Immature natural killer cell (primary cell): Measurements from ENCODE around the gene FBXO2. TPM values are rescaled to one million over a fixed set of nuclear protein-coding genes. Genes with fewer than 3 reads are reported as not detected.

Experiments
- DNase-seq, 3 donors: peaks; one replicate each; pipeline ENCODE4 v3.0.0; 2022; ENCODE audit warnings: mixed read lengths in 1 of 3
- H3K27ac Mint-ChIP-seq, 6 donors: one replicate each; pipeline ENCODE4 v1.8.0; 2020; ENCODE audit warnings: mixed read lengths in 6 of 6, mild to moderate bottlenecking in 5 of 6, inconsistent platforms in 4 of 6, moderate library complexity in 3 of 6
- H3K27me3 Mint-ChIP-seq, 3 donors: one replicate each; pipeline ENCODE4 v1.8.0; 2020 to 2021; ENCODE audit warnings: low read depth in 3 of 3, mild to moderate bottlenecking in 3 of 3, mixed read lengths in 3 of 3, moderate library complexity in 3 of 3, inconsistent platforms in 1 of 3
- H3K36me3 Mint-ChIP-seq, 3 donors: one replicate each; pipeline ENCODE4 v1.8.0; 2020; ENCODE audit warnings: mixed read lengths in 3 of 3, inconsistent platforms in 2 of 3, mild to moderate bottlenecking in 2 of 3
- H3K4me1 Mint-ChIP-seq, 2 donors: one replicate each; pipeline ENCODE4 v1.8.0; 2020; ENCODE audit warnings: inconsistent platforms in 2 of 2, mild to moderate bottlenecking in 2 of 2, mixed read lengths in 2 of 2, moderate library complexity in 1 of 2
- H3K4me3 Mint-ChIP-seq, 5 donors: one replicate each; pipeline ENCODE4 v1.8.0; 2020; ENCODE audit warnings: mild to moderate bottlenecking in 5 of 5, mixed read lengths in 5 of 5, inconsistent platforms in 3 of 5, moderate library complexity in 3 of 5
- H3K9me3 Mint-ChIP-seq, 6 donors: one replicate each; pipeline ENCODE4 v1.8.0; 2020; ENCODE audit warnings: mild to moderate bottlenecking in 6 of 6, mixed read lengths in 6 of 6, inconsistent platforms in 4 of 6, moderate library complexity in 3 of 6
- polyA plus RNA-seq, 3 donors: library from polyadenylated mRNA; unstranded; fragments of 300-500 nt; fragmentation: Illumina TruSeq; gene quantifications; one replicate each; pipeline ENCODE4 v1.2.3, GENCODE V29; 2021

FBXO2 gene
- polyA plus RNA-seq, 3 donors from 2014 or later, result 5.6 to 15.5 (median 14.4) TPM

DNA sequence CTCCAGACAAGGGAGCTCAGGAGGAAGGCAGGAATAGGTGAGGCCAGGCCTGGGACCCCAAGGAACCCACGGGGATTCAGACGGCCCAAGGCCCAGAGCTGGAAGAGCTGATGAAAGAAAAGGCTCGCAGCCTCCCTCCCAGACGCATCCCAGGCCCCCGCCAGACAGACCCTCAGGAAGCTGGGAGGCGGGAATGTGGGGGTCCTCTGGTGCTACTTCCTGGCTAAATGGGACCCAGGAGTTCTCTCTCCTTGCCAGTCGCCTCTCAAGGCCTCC, 430 bp downstream of the FBXO2 start:
- Mint-ChIP-seq H3K4me1 (peaks cover 37% of the 10 kb centered on the region in 2 donors), H3K27me3 (peaks cover 0 to 7% (median 6%) of the 10 kb centered on the region in 3 donors), H3K27ac (peak overlapping the region in 1 of 6 donors; percentile 67), H3K36me3 (no peaks in the 10 kb centered on the region), H3K9me3 (no peaks in the 10 kb centered on the region), H3K4me3 (peak overlapping the region; percentile 53 to 66 (median 59))
- DNase-seq, result no peak

DNA sequence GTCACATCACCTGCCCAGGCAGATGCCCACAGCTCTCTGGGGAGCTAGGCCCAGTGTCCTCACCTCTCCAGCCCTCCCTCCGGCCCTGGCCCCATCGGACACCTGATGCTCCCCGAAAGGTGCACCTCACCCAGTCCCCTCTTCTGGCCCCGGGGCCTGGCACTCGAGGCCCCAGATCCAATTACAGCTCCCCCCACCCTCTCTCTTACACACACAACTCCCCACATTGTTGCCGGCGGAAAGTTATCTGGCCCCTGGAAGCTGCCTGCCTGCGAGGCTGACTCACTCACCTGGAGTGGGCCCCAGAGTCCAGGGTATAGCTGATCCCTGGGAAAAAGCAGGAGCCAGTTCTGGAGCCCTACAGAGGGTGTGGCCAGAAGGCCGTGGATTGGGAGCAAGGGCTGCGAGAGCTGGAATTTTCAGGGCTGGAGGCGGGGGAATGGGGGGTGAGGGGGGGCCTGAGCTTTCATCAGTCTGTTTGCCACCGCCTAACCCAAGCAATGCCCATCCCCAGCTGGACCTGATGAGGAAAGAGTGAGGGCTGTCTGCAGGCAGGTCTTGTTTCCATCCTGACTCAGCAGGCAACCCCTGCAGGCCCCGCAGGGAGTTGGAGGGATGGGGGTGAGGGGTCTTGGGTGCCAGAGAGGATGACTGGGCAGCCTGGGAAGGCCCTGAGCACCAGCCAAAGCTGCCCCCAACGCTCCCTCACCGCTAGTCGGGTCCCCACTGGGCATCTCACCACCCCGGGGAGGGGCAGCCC, 948 bp downstream of the FBXO2 start:
- Mint-ChIP-seq H3K27ac (peak overlapping the region in 2 of 6 donors; percentile 27 to 49), H3K4me3 (peak overlapping the region in 4 of 5 donors; percentile 35 to 59 (median 55)), H3K27me3 (peaks cover 0 to 7% (median 6%) of the 10 kb centered on the region in 3 donors), H3K9me3 (no peaks in the 10 kb centered on the region), H3K36me3 (no peaks in the 10 kb centered on the region), H3K4me1 (peaks cover 37 to 40% of the 10 kb centered on the region in 2 donors)
- no peak for DNase-seq

DNA sequence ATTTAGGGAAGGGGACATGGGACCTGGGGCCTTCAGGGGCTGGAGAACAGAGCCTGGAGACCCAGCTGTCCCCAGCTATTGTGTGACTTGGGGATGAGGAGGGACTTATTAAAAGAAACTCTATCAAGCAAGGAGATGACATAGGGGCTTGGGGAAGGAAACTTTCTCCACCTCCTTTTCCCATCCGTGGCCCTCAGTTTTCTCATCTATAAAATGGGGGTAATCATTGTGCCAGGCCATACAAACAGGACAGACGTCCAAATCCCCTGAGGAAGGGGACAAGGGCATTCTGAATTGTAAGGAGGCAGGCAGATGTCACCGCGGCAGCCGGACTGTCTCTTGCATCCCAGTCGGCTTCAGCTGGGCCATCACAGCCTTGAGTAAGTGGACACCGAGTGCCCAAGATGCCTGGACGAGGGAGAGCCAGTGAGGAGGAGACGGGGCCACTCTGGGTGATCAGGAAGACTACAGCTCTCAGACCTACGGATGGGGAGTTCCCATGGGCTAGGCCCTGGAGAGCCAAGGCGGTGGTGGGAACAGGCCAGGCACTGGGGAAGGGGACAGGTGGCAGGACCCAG, 1.9 kb downstream of the FBXO2 start:
- no peaks in the 10 kb centered on the region for H3K36me3 Mint-ChIP-seq
- peak overlapping the region in 2 of 6 donors; percentile 38 to 45 for H3K27ac Mint-ChIP-seq
- no peak for DNase-seq
- H3K27me3 Mint-ChIP-seq, result peaks cover 0 to 7% (median 6%) of the 10 kb centered on the region in 3 donors
- H3K4me1 Mint-ChIP-seq, result peaks cover 37 to 40% of the 10 kb centered on the region in 2 donors
- H3K4me3 Mint-ChIP-seq, result peak overlapping the region in 4 of 5 donors; percentile 2 to 56 (median 36)
- H3K9me3 Mint-ChIP-seq, result no peaks in the 10 kb centered on the region

DNA sequence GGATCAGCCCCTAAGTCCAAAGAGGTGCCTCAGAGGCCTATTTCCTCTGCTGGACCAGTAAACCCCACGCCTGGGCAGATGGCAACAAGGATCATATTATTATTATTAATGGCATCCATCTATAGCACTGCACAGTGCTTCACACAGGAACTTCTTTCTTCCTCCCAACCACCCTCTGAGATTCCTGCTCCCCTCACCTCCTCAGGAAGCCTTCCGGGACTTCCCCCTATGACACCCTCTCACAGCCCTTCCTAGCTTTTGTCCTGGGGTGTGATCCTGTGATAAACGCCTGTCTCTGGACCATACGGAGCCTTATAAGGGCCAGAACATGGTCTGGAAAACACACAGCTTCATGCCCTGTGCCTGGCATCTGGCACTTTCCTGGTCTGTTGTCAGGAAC, 3.2 kb downstream of the FBXO2 start:
- Mint-ChIP-seq H3K36me3 (no peaks in the 10 kb centered on the region), H3K27ac (peak overlapping the region; percentile 42 to 81 (median 76)), H3K9me3 (no peaks in the 10 kb centered on the region), H3K4me3 (peak overlapping the region; percentile 72 to 90 (median 76)), H3K27me3 (peaks cover 0 to 10% (median 7%) of the 10 kb centered on the region in 3 donors), H3K4me1 (peaks cover 36 to 39% of the 10 kb centered on the region in 2 donors)
- DNase-seq, result no peak

DNA sequence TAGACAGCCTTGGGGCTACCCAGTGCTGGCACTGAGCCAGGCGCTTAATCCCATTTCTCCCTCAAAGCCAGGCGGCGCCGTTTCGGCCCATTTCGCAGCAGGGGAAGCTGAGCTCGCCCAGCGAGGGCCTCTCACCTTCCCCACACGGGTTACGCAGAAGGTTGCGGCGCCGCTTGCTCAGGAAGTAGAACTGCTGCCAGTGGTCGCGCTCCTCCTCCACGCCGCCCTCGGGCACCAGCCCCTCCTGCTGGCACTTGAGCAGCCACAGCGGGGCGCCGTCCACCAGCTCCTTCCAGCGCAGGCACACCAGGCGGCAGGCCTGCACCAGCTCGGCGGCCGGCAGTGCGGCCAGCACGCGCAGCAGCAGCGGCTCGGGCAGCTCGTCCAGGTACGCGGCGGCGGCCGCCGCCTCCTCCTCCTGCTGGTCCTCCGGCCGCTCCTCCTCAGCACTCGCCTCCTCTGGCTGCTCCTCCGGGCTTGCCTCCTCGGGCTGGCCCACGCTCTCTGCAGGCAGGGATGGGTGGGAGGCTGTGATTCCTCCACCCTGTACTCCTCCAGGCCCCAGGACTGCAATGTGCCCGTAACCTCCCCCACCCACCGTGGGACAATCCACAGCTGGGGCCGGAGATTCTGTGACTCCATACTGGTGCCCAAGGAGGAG, 3.8 kb downstream of the FBXO2 start:
- H3K4me1 Mint-ChIP-seq, result peaks cover 31 to 35% of the 10 kb centered on the region in 2 donors
- H3K36me3 Mint-ChIP-seq, result no peaks in the 10 kb centered on the region
- peak overlapping the region; percentile 68 to 85 (median 80) for H3K27ac Mint-ChIP-seq
- peaks cover 0 to 10% (median 6%) of the 10 kb centered on the region in 3 donors for H3K27me3 Mint-ChIP-seq
- H3K4me3 Mint-ChIP-seq, result peak overlapping the region; percentile 72 to 90 (median 76)
- H3K9me3 Mint-ChIP-seq, result no peaks in the 10 kb centered on the region
- peak; percentile 89 to 93 (median 91) for DNase-seq

DNA sequence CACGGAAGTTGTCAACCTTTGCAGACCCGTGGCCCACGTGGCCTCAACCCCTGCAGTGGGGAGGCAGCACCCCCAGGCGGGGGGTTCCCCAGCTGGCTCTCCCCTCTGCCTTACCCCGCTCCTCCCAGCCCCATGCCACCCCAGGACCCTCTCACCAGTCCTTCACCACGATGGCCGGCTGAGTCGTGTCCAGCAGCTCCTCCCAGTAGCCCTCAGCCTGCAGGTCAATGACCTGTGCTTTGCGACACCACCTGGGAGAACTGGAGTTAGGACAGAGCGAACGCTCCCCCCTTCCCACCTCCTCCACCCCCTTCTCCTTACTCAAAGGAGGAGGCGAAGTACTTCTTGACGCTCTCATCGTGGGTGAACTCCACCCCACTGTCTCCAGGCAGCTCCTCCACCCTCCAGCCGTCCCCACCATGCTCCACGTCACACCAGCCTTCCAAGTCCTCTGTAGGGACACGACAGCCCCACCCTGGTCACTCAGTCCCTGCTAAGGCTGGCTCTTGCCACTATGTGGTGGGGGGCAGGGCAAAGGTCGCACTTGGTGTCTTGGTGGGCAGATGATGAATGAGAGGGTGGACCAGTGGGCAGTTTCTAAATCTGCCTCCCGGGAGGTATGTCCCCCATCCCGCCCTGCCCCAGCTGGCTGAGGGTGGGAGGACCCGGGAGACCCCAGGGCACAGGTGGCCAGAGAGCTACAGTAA, 4.5 kb downstream of the FBXO2 start:
- DNase-seq, result no peak
- H3K27me3 Mint-ChIP-seq, result peaks cover 0 to 10% (median 4%) of the 10 kb centered on the region in 3 donors
- peaks cover 28 to 33% of the 10 kb centered on the region in 2 donors for H3K4me1 Mint-ChIP-seq
- no peaks in the 10 kb centered on the region for H3K9me3 Mint-ChIP-seq
- H3K27ac Mint-ChIP-seq, result peak overlapping the region; percentile 56 to 85 (median 80)
- peak overlapping the region; percentile 45 to 87 (median 62) for H3K4me3 Mint-ChIP-seq
- H3K36me3 Mint-ChIP-seq, result no peaks in the 10 kb centered on the region

DNA sequence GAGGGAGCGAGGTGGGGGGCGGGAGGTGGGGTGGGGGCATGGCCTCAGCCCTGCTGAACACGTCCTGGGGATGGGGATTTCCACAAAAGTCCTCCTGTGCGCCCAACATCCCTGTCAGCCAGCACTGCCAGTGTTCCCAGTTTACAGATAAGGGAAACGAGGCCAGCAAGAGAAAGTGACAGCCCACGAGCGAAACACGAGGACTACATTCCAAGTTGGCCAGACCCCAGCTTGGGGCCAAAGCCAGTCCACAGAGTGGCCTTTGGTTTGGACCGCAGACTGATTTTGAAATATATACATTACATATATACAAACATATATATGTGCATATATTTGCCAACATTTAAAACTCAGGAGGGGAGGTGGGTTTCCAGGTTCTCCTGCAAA, 5.0 kb downstream of the FBXO2 start:
- Mint-ChIP-seq H3K27ac (peak overlapping the region in 3 of 6 donors; percentile 40 to 76 (median 49)), H3K27me3 (peaks cover 0 to 10% (median 4%) of the 10 kb centered on the region in 3 donors), H3K9me3 (no peaks in the 10 kb centered on the region), H3K4me3 (peak overlapping the region in 4 of 5 donors; percentile 29 to 87 (median 46)), H3K36me3 (no peaks in the 10 kb centered on the region), H3K4me1 (peaks cover 28 to 33% of the 10 kb centered on the region in 2 donors)
- DNase-seq, result no peak

DNA sequence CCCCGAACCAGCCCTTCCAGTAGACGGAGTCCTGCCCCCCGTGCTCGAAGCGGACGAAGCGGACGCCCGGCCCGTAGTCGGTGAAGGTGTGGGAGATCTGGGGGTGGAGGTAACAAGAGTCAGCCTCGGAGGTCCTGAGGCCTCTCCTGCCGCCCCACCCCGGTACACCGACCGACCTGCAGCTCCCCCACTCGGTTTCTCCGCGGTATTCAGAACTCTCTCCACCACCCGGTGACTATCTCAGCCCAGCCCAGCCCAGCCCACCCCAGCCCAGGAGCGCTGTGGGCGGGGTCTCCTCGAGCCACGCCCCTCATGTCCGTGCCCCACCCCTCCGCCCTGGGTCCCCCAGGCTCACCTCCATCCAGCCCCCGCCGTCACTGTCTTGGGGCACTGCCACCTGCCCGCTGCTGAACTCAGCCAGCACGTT, 5.5 kb downstream of the FBXO2 start:
- peaks cover 0 to 10% (median 4%) of the 10 kb centered on the region in 3 donors for H3K27me3 Mint-ChIP-seq
- DNase-seq, result peak in 2 of 3 donors; percentile 16 to 39
- H3K9me3 Mint-ChIP-seq, result no peaks in the 10 kb centered on the region
- H3K36me3 Mint-ChIP-seq, result no peaks in the 10 kb centered on the region
- peak overlapping the region in 3 of 5 donors; percentile 42 to 69 (median 45) for H3K4me3 Mint-ChIP-seq
- H3K27ac Mint-ChIP-seq, result peak overlapping the region in 1 of 6 donors; percentile 40
- H3K4me1 Mint-ChIP-seq, result peaks cover 28 to 33% of the 10 kb centered on the region in 2 donors

DNA sequence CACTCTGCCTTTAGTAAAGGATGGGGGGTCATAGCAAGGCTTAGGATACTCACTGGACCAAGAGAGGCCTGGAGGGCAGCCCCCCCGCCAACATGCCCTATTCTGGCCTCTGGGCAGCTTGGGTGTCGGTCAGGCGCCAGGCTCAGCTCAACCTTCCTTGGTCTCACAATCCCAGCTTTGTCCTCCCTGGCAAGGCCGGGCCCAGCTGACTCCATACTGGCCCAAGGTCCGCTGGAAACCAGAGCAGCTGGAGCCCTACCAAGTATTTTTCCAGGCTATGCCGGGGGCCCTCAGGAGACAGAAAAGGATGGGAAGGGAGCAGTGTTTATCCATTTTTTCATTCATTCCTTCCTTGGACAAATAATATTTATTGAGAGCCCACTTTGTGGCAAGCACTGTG, 6.2 kb downstream of the FBXO2 start:
- no peak for DNase-seq
- peaks cover 0 to 10% (median 4%) of the 10 kb centered on the region in 3 donors for H3K27me3 Mint-ChIP-seq
- no peaks in the 10 kb centered on the region for H3K9me3 Mint-ChIP-seq
- no peak overlapping the region for H3K4me3 Mint-ChIP-seq
- peaks cover 28 to 33% of the 10 kb centered on the region in 2 donors for H3K4me1 Mint-ChIP-seq
- peak overlapping the region in 1 of 6 donors; percentile 40 for H3K27ac Mint-ChIP-seq
- no peaks in the 10 kb centered on the region for H3K36me3 Mint-ChIP-seq

DNA sequence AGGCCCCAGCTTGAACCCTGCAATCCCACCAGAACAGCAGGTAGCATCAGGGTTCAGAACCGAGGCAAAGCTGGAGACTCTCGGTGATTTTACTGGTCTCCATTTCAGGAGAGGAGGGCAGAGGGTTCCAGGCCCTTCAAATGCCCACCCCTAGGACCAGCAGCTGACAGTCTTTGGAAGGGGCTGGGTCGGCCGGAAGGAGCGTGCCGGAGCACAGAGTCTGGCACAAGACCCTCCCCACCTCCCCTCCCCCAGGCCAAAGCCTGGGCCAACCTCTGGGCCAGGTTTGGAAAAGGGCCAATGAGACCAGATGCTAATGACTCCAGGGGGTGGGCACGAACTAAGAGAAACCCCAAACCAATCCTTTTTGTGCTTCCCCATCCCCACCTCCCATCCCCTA, 6.9 kb downstream of the FBXO2 start:
- Mint-ChIP-seq H3K9me3 (no peaks in the 10 kb centered on the region), H3K27me3 (peaks cover 0 to 10% (median 2%) of the 10 kb centered on the region in 3 donors), H3K36me3 (no peaks in the 10 kb centered on the region), H3K27ac (peak overlapping the region in 1 of 6 donors; percentile 29), H3K4me3 (no peak overlapping the region), H3K4me1 (peaks cover 28 to 30% of the 10 kb centered on the region in 2 donors)
- DNase-seq, result no peak

DNA sequence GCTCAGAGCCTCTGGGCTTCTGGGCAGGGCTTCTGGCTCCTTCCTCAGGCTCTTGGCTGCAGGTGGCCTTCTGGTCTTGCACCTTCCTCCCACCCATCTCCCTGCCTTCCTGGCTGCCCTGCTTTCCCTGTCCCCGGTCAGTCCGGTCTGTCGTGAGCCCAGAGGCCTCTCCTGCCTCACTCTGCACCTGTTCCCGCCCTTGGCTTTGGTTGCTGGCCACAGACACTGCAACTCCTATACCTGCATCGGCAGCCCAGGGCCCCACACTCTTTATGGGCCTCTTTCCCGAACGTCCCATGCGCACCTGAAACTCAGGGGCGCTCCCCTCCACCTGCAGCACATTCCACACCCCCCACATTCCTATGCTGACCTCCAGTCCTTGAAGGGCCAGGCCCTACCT, 7.9 kb downstream of the FBXO2 start:
- DNase-seq, result no peak
- peaks cover 23 to 25% of the 10 kb centered on the region in 2 donors for H3K4me1 Mint-ChIP-seq
- H3K36me3 Mint-ChIP-seq, result no peaks in the 10 kb centered on the region
- peak overlapping the region in 2 of 6 donors; percentile 12 to 84 for H3K27ac Mint-ChIP-seq
- H3K9me3 Mint-ChIP-seq, result no peaks in the 10 kb centered on the region
- no peak overlapping the region for H3K4me3 Mint-ChIP-seq
- H3K27me3 Mint-ChIP-seq, result peaks cover 0 to 9% (median 2%) of the 10 kb centered on the region in 3 donors

DNA sequence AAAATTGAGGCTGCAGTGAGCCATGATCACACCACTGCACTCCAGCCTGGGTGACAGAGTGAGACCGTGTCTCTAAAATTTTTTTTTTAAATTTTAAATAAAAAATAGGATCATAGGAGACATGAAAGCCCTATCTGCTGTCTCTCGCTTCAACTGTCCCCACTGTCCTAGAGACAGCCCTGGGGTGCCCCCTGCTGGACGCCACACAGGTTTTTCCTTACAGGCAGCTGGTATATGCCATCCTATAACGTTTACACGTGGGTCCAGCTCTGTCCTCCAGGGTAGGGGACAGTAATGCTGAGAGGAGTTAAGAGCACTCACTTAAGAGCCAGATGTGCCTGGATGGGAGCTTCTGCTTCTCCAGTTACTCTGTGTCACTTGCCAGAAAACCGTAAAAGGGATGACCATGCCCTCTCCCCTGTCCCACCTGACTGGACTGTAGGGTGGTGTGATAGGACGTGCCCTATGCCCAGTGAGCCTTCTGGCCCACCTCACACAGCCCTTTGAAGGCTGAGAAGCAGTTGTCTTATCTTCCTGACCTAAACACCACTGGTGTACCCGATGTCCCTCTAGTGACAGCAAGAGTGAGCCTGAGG, 8.5 kb downstream of the FBXO2 start:
- Mint-ChIP-seq H3K4me1 (peaks cover 17 to 19% of the 10 kb centered on the region in 2 donors), H3K9me3 (no peaks in the 10 kb centered on the region), H3K27ac (no peak overlapping the region), H3K4me3 (no peak overlapping the region), H3K27me3 (peaks cover 0 to 6% (median 2%) of the 10 kb centered on the region in 3 donors), H3K36me3 (no peaks in the 10 kb centered on the region)
- peak; percentile 57 to 68 (median 66) for DNase-seq

DNA sequence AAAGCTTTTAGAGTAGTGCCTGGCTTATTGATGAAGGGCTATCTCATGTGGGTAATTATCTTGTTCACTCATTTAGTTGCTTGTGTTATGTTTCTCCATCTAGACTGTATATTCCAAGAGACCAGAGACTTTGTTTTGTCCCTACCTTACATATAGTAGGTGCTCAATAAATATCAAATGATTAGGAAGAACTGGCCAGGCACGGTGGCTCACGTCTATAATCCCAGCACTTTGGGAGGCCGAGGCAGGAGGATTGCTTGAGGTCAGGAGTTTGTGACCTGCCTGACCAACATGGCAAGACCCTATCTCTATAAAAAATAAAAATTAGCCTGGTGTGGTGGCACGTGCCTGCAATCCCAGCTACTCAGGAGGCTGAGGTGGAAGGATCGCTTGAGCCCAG, 9.0 kb downstream of the FBXO2 start:
- Mint-ChIP-seq H3K36me3 (no peaks in the 10 kb centered on the region), H3K9me3 (no peaks in the 10 kb centered on the region), H3K27ac (peak overlapping the region in 1 of 6 donors; percentile 45), H3K27me3 (peaks cover 0 to 6% (median 0%) of the 10 kb centered on the region in 3 donors), H3K4me3 (no peak overlapping the region), H3K4me1 (peaks cover 14% of the 10 kb centered on the region in 2 donors)
- no peak for DNase-seq
